ENCODE measurements around the gene KIAA0232.
"Not testable (repeated sequence)": the region's sequence is repeated elsewhere in the genome, so short reads cannot be mapped to it uniquely, and the experiment has no call there.

Gene KIAA0232

DNA sequence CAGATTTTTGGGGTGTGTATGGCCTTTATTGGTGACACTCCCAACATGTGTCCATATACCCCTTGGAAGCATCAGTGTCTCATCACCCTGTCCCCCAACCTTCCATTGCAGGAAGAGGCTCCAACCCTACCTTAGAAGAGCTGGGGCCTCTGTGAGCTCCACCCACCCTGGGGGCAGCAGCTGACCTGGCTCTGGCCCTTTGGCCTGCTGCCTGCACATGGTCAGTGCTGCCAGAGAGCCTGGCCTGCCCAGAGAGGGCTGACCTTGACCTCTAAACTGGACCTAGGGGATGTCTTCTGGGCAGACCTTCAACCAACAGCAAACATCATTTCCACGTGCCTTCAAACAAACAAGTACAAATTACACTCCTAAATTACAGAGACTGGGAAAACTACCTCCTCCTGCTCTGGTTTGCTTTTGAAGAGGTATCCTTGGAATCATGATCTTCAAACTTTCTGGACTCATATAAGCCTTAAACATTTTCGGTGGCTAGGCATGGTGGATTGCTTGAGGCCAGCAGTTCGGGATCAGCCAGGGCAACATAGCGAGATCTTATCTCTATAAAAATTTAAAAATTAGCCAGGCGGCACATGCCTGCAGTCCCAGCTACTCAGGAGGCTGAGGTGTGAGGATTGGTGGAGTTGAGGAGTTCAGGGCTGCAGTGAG, 27.3 kb upstream of the KIAA0232 start:
- DNase-seq: no peak

DNA sequence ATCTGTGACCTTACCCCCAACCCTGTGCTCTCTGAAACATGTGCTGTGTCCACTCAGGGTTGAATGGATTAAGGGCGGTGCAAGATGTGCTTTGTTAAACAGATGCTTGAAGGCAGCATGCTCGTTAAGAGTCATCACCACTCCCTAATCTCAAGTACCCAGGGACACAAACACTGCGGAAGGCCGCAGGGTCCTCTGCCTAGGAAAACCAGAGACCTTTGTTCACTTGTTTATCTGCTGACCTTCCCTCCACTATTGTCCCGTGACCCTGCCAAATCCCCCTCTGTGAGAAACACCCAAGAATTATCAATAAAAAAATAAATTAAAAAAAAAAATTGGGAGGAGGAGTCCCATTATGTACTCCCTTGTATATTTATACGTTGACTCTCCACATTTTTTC, 26.2 kb upstream of the KIAA0232 start:
- DNase-seq: not testable (repeated sequence)

DNA sequence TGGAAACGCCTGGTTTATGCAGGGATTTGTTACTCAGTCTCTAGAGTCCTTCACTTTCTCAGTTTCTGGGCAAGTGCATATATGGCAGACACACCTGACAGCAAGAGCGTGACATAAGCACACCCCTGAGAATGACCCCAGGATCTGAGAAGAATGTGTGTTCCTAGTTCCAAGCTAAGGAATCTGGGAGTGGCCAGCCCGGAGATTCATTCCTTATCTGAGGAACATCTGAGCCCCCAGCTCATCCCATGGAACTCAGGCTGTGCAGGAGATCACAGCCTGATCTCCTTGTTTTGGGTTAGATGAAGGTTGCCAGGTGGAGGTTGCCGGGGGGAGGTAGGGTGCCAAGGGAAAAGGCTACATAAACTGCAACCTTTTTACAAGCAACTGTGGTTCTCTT, 23.8 kb upstream of the KIAA0232 start:
- DNase-seq: no peak

DNA sequence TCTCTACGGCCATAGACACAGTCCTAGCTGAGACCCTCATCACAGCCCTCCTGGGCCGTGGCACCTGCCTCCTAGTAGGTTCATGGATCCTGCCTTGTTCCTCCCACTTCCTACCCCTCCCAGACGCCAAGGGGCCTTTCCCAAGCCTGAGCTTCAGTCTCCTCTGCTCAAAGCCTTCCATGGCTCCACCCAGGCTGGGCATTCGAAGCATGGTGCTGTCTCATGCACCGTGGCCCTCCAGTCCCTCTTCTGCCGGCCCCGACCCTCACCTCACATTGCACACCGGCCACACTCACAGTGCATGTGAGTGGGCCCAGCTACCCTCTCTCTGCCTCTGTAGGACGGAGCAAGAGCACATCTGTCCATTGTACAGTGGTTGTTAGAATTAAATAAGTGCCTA, 21.7 kb upstream of the KIAA0232 start:
- DNase-seq: no peak

DNA sequence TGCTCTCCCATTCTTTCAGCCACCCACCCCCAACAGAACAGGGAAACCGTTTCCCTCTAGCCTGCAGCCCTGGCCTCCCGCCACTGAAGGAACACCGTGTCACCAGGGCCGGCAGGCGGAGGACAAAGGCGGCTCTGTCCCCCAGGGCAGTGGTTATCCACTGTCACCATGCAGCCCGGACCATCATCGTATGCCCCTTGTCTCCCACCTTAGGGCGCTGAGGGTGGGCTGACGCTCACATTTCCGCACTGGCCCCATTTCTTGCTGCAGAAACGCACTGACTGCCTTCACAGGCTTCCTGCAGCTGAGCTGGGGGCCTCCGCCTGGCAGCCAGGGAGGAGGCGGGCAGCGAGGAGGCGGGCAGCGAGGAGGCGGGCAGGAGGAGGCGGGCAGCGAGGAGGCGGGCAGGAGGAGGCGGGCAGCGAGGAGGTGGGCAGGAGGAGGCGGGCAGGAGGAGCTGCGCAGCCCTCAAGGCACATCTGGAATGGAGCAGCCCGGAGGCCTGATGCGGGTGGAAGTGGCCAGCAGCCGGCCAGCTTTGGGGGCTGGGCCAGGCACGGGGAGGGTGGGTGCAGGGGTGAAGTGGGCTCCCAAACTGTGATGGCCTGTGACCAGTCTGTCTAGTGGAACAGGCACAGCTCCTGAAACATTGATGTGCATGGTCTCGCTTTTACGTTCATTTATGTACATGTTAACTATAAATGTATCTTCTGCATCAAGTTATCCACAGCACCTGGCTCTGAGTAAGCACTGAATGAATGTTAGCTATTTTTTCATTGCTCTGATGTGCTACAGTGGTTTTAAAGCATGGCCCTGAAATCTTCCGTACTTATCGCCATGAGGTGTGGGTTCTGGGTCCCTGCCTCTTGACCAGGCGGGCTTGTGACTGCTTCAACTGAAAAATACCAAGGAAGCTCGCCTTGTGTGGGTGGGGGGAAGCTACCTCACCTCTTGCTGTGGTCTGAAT, 20.6 kb upstream of the KIAA0232 start:
- no peak for DNase-seq

DNA sequence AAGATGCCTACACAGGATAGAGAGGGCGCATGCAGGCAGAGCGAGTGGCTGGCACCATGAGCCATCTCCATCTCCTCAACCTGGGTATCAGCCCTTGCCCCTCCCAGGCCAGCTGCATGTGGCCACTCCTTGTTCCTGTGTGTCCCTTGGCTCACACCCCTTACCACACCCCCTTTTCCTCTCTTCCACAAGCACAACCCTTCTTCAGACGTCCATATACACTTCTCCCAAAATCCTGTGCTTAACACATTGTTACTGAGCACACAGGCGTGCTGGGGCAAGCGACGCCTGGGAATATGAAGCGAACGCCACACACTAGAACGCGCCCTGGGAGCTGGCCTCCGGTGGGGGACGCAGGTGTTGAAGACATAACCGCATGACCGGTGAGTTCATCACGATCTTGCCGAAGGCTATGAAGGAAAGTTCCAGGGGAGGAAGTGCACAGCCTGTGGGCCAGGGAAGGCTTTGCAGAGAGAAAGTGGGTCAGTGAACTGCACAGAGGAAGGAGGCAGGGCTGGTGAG, 19.1 kb upstream of the KIAA0232 start:
- no peak for DNase-seq

DNA sequence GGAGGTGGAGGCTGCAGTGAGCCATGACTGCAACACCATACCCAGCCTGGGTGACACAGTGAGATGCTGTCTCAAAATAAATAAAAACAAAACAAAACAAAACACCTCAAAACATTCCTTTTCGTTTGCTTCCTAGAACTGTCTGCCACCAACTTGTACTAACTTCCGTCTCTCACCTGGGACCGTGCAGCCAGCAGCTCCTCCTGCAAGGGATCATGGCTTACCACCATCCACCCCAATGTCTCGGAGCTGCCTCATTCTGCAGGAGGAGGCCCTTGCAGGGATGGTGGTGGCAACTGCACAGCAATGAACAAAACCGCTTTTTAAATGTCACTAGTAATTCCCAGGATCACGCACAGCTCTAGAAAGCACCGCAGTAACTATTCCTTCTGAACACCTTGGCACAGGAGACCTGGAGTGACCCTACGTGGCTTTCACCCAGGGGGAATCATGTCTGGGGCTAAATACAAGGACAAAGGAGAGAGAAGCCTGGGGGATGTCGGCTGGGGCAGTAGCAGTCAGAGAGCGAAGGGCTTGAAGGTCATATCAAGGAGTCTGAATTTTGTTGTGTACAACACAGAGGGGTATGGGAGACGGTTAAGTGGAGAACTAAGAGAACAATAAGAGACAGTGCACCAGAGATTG, 17.4 kb upstream of the KIAA0232 start:
- DNase-seq: no peak

DNA sequence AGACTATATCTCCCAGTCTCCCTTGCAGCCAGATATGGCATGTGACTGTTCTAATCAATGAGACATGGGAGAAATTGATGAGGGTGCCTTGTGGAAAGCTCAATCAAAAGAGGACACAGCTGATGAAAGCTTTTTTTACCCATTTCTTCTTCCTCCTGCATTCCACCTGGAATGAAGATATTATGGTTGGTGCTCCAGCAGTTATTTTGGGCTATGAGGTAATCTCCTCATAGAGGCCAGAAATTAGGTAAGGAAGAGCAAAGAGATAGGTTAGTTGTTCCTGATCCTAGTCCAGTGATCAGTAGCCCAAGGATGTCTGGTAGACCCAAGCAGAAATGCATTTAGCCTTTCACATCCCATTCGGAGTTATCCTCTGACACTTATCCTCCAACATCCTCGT, 16.8 kb upstream of the KIAA0232 start:
- DNase-seq: no peak

DNA sequence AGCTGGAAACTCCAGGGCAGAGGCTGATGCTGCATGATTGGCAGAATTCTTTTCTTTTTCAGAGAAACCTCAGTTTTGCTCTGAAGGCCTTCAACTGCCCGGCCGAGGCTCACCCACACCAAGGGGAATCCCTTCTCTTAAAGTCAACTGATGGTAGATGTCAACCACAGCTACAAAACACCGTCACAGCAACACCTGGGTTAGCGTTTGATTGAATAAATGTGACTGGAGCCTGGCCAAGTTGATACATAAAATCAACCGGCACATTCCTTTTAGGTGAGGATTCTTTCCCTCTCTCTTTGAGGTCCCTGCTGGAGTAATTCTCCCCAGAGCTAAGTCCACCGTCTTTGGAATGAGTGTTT, 15.2 kb upstream of the KIAA0232 start:
- no peak for DNase-seq

DNA sequence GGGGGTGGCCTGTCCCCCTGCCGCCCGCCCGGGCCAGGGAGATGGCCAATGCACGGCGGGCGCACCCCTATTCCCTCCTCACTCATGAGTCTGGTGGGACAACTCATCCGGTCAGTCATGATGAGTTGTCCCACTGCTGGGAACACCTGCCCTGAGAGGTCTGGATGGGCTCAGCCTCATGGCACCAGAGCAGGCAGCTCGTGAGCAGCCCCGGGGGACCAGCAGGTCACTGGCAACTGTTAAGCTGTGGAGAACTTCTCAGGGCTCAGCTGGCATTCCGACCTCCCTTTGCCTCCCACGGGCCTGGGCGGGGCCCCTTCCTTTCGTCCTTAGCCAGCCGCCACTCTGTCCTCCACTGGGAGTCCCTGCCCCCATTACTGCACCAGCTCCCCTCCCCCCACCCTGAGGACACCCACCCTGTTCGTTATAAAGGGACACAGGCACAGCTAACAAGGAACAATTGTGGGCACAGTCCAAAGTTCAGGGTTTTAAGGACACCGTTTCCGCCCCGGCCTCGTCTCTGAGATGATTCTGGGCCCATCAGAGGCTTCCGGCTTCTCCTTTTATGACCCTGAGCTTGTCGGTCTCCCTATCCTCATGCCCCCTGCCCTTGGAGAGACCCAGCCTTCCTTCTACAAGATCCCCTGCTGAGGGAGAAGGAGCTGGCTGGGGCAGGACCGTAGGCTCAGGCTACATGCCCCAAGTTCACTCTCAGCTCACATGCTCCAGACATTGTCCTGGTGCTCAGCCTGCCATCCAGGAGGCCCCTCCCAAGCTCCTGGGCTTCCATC, 14.6 kb upstream of the KIAA0232 start:
- no peak for DNase-seq

DNA sequence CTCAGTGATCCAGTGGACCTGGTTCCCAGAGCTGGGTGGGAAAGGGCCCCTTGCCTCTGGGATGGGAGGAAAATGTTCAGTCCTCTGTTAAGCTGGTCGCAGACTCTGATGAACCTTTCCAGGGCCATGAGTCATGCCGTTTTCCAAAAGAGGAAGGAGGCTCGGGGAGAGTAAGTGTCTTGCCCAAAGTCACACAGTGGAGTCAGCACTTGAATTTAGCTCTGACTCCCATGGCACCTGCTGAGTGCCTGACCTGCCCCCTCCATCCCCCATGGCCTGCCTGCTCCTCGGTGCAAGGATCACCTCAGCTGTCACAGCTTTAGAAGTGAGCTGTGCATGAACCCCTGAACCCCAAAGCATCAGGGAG, 14.0 kb upstream of the KIAA0232 start:
- DNase-seq: no peak

DNA sequence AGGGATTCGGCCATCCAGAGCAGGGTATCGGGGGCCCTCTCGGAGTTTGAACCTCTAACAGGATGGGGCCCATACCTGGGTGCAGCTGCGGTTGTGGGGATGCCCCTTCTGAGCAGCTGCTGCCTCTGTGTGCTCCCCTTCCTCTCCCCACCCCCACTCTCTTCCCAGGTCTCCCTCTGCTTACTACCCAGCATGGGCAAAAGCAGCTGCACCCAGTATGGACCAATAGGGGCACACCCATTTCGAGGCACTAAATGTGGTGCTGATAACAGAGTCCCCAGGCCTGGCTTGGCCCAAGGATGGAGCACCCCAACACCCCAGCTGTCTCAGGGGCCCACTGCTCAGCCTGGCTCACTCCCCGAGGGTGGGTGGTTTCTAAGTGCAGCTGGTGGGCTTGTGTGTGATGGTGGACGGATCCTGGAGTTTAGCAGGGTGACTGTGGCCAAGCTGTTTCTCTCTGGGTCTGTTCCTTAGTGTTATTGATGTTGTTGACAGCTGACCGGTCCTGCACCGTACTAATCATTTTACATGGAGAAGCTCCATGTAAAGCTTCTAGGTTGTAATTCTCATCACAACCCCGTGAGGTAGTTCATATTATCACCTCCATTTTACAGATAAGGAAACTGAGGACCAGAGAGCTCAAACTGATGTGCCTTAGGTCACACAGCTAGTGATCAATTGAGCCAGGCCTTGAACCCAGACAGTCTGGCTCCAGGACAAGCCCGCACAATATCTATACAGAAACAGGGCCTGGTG, 13.1 kb upstream of the KIAA0232 start:
- no peak for DNase-seq

DNA sequence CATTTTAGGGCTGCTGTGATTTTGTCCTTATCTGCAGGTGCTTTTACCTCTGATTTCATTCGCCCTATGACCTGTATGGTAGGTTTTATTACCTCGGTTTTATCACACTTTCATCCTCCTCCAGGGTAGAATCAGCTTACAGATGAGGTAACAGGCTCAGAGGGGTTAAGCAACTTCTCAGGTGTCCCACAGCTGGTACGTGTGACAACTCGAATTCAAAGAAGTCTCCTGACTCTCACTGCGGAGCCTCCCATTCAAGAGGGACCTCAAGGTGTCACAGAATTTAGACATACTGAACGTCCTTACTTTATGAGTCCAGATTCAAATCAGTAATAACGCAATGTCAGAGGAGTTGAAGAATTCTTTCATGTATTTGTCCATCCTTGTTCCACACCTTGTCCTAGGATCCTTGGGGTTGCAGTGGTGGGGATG, 12.5 kb upstream of the KIAA0232 start:
- no peak for DNase-seq

DNA sequence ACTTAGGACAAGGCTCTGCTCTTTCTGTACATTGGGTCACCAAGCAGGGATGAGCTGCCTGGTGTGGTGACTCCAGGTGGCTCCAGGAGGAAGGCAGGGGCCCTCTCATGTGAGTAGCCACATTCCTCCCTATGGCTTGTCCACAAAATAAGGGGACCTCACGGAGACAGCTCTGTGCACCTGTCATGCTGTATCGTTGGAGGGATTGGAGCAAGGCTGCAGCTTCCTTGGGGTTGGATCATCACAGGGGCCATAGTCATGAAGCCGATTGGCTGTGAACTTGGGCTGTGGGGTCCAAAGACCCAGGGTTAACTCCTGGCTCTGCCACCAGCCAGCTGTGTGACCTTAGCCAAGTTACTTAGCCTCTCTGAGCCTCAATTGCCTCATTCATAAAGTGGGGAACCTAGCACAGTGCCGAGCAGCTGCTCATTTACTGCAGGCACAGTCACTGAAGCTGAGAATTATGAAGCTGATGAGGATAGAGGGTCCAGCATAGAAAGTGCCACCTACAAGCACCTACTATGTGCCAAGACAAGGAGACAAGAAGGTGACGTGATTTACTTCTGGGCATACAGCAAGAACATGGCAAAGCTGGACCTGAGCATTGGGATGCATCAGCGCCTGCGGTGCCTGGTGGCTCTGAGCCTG, 11.8 kb upstream of the KIAA0232 start:
- no peak for DNase-seq

DNA sequence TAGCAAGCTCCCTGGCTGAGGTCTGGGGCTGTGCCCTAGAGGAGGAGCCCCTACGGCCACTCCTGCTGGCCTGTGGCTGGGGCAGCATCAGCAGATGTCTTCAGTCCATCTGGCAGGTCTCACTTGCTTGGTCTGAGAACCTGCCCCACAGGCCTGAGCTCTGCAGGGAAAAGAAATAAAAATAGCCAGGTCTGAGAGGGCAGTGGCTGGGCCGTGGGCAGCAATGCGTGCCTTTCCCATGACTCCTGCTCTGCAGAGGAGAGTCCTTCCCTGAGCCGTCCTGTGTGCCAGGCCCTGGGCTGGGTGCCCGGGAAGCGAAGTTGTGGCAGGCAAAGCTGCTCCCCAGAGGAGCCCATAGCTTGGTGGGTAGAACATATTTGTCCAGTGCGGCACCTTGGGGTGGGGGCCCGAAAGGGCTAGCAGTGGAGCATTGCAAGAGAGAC, 11.3 kb upstream of the KIAA0232 start:
- no peak for DNase-seq

DNA sequence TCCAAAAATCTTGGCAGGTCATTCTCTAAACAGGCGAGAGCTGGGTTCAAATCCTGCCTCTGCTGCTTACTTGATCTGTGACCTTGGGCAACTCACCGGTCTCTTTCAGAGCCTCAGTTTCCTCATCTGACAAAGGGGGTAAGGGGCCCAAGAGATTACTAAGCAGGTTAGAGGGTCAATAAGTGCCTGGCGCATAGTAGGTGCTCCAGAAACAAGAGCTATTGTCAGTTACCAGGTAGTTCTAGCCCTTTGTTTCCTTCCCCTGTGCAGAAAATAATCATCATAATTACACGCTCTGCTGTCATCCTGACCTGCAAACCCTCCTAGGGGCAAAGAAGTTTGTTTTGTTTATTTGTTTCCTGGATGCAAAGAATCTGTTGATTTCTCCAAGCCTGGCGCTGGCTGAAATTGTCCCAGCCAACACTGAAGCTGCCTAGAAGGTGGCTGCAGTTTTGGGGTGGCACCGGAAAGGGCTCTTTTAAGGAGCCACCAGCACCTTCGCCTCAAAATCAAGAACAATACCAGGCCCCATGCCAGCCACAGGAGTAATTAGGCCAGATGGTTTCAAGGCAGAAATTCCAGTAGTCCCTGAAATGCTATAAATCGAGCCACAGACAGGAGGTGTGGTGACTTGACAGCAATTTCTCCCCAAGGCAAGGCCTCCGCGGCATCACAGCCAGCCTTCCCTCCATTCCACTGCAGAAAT, 10.2 kb upstream of the KIAA0232 start:
- DNase-seq: no peak

DNA sequence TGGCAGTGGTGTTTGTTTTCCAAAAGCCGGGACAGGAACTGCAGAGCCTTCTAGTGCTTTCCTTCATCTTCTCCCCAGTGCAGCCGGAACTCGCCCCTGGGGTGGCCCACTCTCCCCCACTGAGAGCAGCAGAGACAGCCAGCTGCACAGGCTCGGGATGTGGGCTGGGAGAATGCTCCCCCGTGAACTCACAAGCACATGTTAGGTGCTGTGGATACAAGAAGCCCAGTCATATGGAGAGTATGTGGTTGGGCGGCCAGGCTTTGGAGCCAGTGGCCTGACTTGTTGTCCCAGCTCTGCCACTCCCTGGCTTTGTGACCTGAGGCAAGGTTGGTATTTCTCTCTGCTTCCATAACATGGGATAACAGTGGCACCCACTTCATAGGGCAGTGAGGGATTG, 9.4 kb upstream of the KIAA0232 start:
- no peak for DNase-seq

DNA sequence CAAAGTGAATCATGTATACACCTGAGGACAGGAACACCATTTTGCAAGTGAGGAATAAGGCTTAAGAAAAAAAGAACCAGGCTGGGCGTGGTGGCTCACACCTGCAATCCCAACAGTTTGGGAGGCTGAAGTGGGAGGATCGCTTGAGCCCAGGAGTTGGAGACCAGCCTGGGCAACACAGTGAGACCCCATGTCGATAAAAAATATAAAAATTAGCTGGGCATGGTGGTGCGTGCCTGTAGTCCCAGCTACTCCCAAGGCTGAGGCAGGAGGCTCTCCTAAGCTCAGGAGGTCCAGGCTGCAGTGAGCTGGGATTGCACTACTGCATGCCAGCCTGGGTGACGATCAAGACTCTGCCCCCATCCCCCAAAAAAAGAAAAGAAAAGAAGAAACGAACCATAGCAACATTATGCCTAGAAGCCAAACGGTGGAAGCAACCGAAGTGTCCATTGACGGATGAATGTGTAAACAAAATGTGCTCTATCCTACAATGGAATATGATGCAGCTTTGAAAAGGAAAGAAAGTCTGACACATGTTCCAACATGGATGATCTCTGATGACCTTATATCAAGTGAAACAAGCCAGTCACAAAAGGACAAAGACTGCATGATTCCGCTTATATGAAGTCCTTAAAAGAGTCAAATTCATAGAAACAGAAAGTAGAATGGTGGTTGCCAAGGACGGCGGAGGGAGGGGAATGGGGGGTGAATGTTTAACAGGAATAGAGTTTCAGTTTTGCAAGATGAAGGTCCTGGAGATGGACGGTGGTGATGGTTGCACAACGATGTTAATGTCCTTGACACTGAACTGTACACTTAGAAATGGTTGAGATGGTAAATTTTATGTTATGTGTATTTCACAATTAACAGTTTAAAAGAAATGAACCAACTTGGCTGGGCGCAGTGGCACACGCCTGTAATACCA, 8.6 kb upstream of the KIAA0232 start:
- no peak for DNase-seq

DNA sequence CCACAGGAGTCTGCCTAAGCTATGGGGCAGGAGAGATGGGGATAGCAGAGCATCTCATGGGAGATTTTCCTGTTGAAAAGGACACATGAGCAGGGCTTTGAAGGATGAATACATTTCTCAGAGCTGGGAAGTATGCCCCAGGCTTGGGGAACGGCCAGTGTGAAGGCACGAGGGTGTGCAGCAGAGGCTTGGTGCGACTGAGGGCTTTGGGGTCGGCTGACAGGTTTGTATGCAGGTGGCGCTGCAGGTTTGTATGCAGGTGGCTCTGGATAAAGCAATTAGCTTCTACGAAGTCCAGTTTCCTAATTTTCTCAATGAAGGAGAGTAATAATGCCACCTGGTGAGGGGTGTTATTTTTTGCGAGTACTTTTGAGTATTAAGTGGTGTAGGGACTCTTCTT, 6.8 kb upstream of the KIAA0232 start:
- no peak for DNase-seq

Data from activated T-cell treated with anti-CD3 and anti-CD28 coated beads for 4 hours (primary cell).